ENCODE results near the gene C11orf24. TPM values are rescaled to one million over a fixed set of nuclear protein-coding genes. Genes with fewer than 3 reads are reported as not detected.
A peak's percentile ranks its signal among the peaks of the same experiment; 100 is the strongest.

C11orf24 gene
- total RNA-seq (2013; cell fraction: nucleolus; rRNA removed), result 42.2 and 52.0 TPM in 2 replicates
- 43.3 and 43.7 TPM in 2 replicates for total RNA-seq (2014; rRNA removed)
- total RNA-seq (2014; rRNA removed; fragmentation: Illumina TruSeq; extraction: Trizol), result 29.4 and 33.1 TPM in 2 replicates
- total RNA-seq (2021), result 61.7 and 74.6 TPM in 2 replicates
- 20.8 TPM for polyA plus RNA-seq (2011; ENCODE audit: low read depth)
- polyA plus RNA-seq (2011; rRNA removed), result 14.5 and 25.9 TPM in 2 replicates
- 44.8 and 58.3 TPM in 2 replicates for polyA plus RNA-seq (2011; cell fraction: cytosol; rRNA removed)
- 36.4 and 41.9 TPM in 2 replicates for polyA plus RNA-seq (2011; cell fraction: nucleus; rRNA removed)
- 37.6 and 40.4 TPM in 2 replicates for polyA plus RNA-seq (2012)
- 18.5 and 39.0 TPM in 2 replicates for polyA plus RNA-seq (2014; fragmentation: Illumina TruSeq; extraction: Trizol)
- 1 to 10 TPM; 4.3 to 9.9 TPM for polyA plus RNA-seq (2014; fragmentation: Nextera tagmentation; extraction: Ambion mirVana)
- 63.4 and 70.3 TPM in 2 replicates for polyA plus RNA-seq (2014; rRNA removed)
- 100 to 1,000 TPM in 1 of 2 experiments, 10 to 100 TPM in 1; 93.4 to 104 TPM for polyA plus RNA-seq (2016; fragmentation: Nextera tagmentation; extraction: Ambion mirVana)
- 17.3 and 26.1 TPM in 2 replicates for polyA minus RNA-seq (2011; rRNA and poly(A)+ RNA removed)
- 17.6 and 19.2 TPM in 2 replicates for polyA minus RNA-seq (2011; cell fraction: cytosol; rRNA and poly(A)+ RNA removed)
- 13.5 and 23.2 TPM in 2 replicates for polyA minus RNA-seq (2011; cell fraction: nucleus; rRNA and poly(A)+ RNA removed)
- percentile 77 among the genes with signal in this experiment for Bru-seq, nascent RNA
- BruChase-seq, experiment 1, labeled RNA remaining after a 6-hour chase, result percentile 65 among the genes with signal in this experiment
- percentile 66 among the genes with signal in this experiment for BruChase-seq, experiment 2, labeled RNA remaining after a 2-hour chase
- long read RNA-seq, experiment 1, transcript C11orf24-201 (4 exons, 2,063 nt), result major isoform, 34 of 60 reads
- long read RNA-seq, experiment 1, partial matches to known transcripts, result 3 of 60 reads
- long read RNA-seq, experiment 1, other reads (novel, unspliced or antisense), result 20 of 60 reads
- long read RNA-seq, experiment 2, transcript C11orf24-204 (3 exons, 610 nt), result major isoform, 8 of 41 reads
- long read RNA-seq, experiment 2, partial matches to known transcripts, result 3 of 41 reads
- long read RNA-seq, experiment 2, other reads (novel, unspliced or antisense), result 30 of 41 reads

GRCh38 chr11:68271781-68272608 lies at the start of gene C11orf24:
TSS of gene C11orf24 (minus strand) at chr11:68271973. CDS start at chr11:68263767, 8,206 bp downstream.
- H3K4me3 ChIP-seq, result peak within 1 kb of the TSS; percentile 97
- DNase-seq (ENCODE audit: low read depth, low spot score) (peak; percentile 82), ATAC-seq (peak; percentile 84), FAIRE-seq (no peak)
- H3K79me2 ChIP-seq (ENCODE audit: control insufficient read depth, insufficient read depth, low read length), result peaks cover 53% of the 10 kb centered on the region
- in situ Hi-C loops (cut with MboI), result no loop called here
- peaks cover 1% of the 10 kb centered on the region; the same call in 1 of the 3 replicates for H3K9me3 ChIP-seq (replicated peaks; ENCODE audit: control insufficient read depth, insufficient read depth, low read length)
- ChIA-PET SMC1A (ENCODE audit: uncharacterized antibody, unreplicated experiment) (interaction anchor here (1.6 to 9.9 kb wide), 5 partner anchors 10 to 26 kb away, joined by 3 to 102 read pairs (median 8); no protein-coding TSS in a partner anchor), RAD21 (ENCODE audit: unreplicated experiment) (interaction anchor here (1.1 to 4.0 kb wide), 4 partner anchors 13 to 99 kb away, joined by 3 to 39 read pairs (median 18); no protein-coding TSS in a partner anchor), POLR2A (interaction anchor here (0.6 to 5.3 kb wide), 12 partner anchors 7 to 232 kb away, joined by 3 to 28 read pairs (median 4); partner anchors contain the start of gene LRP5), CTCF (interaction anchor here (0.9 to 6.0 kb wide), 6 partner anchors 11 to 63 kb away, joined by 3 to 69 read pairs (median 6); no protein-coding TSS in a partner anchor)
- H3K36me3 ChIP-seq (ENCODE audit: control insufficient read depth in 2 of 2, insufficient read depth in 2 of 2, low read length in 1 of 2), result peaks cover 0 to 4% of the 10 kb centered on the region in 2 experiments; a peak in 3 of 4 replicates
- no peaks in the 10 kb centered on the region for H4K20me1 ChIP-seq (ENCODE audit: control insufficient read depth, insufficient read depth)
- H3K27me3 ChIP-seq (replicated peaks in 1 of 2; ENCODE audit: control insufficient read depth in 2 of 2, insufficient read depth in 2 of 2, low read length in 1 of 2), result no peaks in the 10 kb centered on the region
- H3K9ac ChIP-seq (ENCODE audit: control insufficient read depth, insufficient read depth, low read length), result peak within 1 kb of the TSS; percentile 94
- H3K27ac ChIP-seq (ENCODE audit: control insufficient read depth, insufficient read depth), result peak within 1 kb of the TSS; percentile 95
- peak within 1 kb of the TSS; percentile 97 for H3K4me2 ChIP-seq (ENCODE audit: control insufficient read depth, insufficient read depth)
- peak within 1 kb of the TSS; percentile 73 for H2AFZ ChIP-seq (ENCODE audit: control insufficient read depth, low read depth, low read length)
- intact Hi-C loops (cut with micrococcal nuclease; ENCODE audit: unreplicated experiment), result loop anchor here (1.0 kb wide), 2 partner anchors 10 to 25 kb away; no protein-coding TSS in a partner anchor
- under 1% methylated on average over 55 of the region's 71 CpGs for WGBS (ENCODE audit: insufficient coverage, insufficient replicate concordance, low lambda C conversion rate, missing lambda C conversion rate)
- H3K4me1 ChIP-seq (ENCODE audit: control insufficient read depth, insufficient read depth, low read length), result peaks cover 29% of the 10 kb centered on the region
- BruUV-seq (replicated peaks), result TSS peak; percentile 97
- TF ChIP-seq ZNF592 (IDR thresholded peaks at IDR 0.05) (0 out of 2 replicates have a peak, but pooled peaks have one; percentile 19), TCF3 (IDR thresholded peaks at IDR 0.05; ENCODE audit: borderline replicate concordance, insufficient read depth, low read depth, low read length) (peak; percentile 90), ZNF207 (IDR thresholded peaks at IDR 0.05; ENCODE audit: borderline replicate concordance) (no peak), EED (IDR thresholded peaks at IDR 0.05; ENCODE audit: low read depth) (no peak), CHD4 (IDR thresholded peaks at IDR 0.05) (peak; percentile 53; the same call in 1 of the 2 replicates), ZNF24 (IDR thresholded peaks at IDR 0.05) (no peak), PML (IDR thresholded peaks at IDR 0.05; ENCODE audit: low read length) (0 out of 2 replicates have a peak, but pooled peaks have one; percentile 48), RCOR1 (conservative IDR thresholded peaks at IDR 0.05; ENCODE audit: low read depth, low read length) (no peak), MLLT1 (IDR thresholded peaks at IDR 0.05) (no peak; the same call in 1 of the 2 replicates), TAF1 (IDR thresholded peaks at IDR 0.05; ENCODE audit: borderline replicate concordance, low read depth, low read length) (peak; percentile 87), ZZZ3 (IDR thresholded peaks at IDR 0.05; ENCODE audit: control insufficient read depth, insufficient read length, low read depth) (no peak), FOXK2 (IDR thresholded peaks at IDR 0.05) (no peak), CREB1 (IDR thresholded peaks at IDR 0.05; ENCODE audit: low read depth) (peak; percentile 87)
